ENCODE data around the gene ACOT6.
"Not testable (repeated sequence)": the region's sequence is repeated elsewhere in the genome, so short reads cannot be mapped to it uniquely, and the experiment has no call there.

The ACOT6 gene

GRCh38 chr14:73640796-73641365 lies 28.6 kb downstream of the ACOT6 start:
- H3K27me3 ChIP-seq (ENCODE audit: insufficient read depth, poor library complexity, severe bottlenecking), result no peaks in the 10 kb centered on the region
- H3K4me1 ChIP-seq (ENCODE audit: insufficient read depth, poor library complexity, severe bottlenecking), result peaks cover 8% of the 10 kb centered on the region
- H3K4me3 ChIP-seq (ENCODE audit: severe bottlenecking), result no peak overlapping the region
- no peaks in the 10 kb centered on the region for H3K36me3 ChIP-seq (ENCODE audit: low read depth)
- H3K27ac ChIP-seq (ENCODE audit: poor library complexity, severe bottlenecking), result no peak overlapping the region
- TF ChIP-seq, protein P1, sequence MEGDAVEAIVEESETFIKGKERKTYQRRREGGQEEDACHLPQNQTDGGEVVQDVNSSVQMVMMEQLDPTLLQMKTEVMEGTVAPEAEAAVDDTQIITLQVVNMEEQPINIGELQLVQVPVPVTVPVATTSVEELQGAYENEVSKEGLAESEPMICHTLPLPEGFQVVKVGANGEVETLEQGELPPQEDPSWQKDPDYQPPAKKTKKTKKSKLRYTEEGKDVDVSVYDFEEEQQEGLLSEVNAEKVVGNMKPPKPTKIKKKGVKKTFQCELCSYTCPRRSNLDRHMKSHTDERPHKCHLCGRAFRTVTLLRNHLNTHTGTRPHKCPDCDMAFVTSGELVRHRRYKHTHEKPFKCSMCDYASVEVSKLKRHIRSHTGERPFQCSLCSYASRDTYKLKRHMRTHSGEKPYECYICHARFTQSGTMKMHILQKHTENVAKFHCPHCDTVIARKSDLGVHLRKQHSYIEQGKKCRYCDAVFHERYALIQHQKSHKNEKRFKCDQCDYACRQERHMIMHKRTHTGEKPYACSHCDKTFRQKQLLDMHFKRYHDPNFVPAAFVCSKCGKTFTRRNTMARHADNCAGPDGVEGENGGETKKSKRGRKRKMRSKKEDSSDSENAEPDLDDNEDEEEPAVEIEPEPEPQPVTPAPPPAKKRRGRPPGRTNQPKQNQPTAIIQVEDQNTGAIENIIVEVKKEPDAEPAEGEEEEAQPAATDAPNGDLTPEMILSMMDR (IDR thresholded peaks at IDR 0.05; ENCODE audit: poor library complexity, severe bottlenecking), result no peak
- no peak for DNase-seq (ENCODE audit: low spot score)
- no peaks in the 10 kb centered on the region for H3K9me3 ChIP-seq (ENCODE audit: severe bottlenecking)
- ATAC-seq (ENCODE audit: low read depth), result no peak

- Histone ChIP-seq H3K4me3 (ENCODE audit: severe bottlenecking) (peak within 1 kb of the TSS; percentile 55), H3K9me3 (ENCODE audit: severe bottlenecking) (no peaks in the 10 kb centered on the region), H3K27ac (ENCODE audit: poor library complexity, severe bottlenecking) (peak within 1 kb of the TSS; percentile 59), H3K36me3 (ENCODE audit: low read depth) (no peaks in the 10 kb centered on the region), H3K27me3 (ENCODE audit: insufficient read depth, poor library complexity, severe bottlenecking) (no peaks in the 10 kb centered on the region), H3K4me1 (ENCODE audit: insufficient read depth, poor library complexity, severe bottlenecking) (peaks cover 4% of the 10 kb centered on the region)
- peak; percentile 94 for DNase-seq (ENCODE audit: low spot score)
- TF ChIP-seq, protein P1 (IDR thresholded peaks at IDR 0.05; ENCODE audit: poor library complexity, severe bottlenecking), result no peak
- peak; percentile 98 for ATAC-seq (ENCODE audit: low read depth)
Measured at GRCh38 chr14:73644531-73645247, 32.4 kb downstream of the ACOT6 start, which contains the start of gene DNAL1. Gene DNAL1 (plus strand): TSS chr14:73644986. CDS start chr14:73645040, 54 bp downstream.

DNA sequence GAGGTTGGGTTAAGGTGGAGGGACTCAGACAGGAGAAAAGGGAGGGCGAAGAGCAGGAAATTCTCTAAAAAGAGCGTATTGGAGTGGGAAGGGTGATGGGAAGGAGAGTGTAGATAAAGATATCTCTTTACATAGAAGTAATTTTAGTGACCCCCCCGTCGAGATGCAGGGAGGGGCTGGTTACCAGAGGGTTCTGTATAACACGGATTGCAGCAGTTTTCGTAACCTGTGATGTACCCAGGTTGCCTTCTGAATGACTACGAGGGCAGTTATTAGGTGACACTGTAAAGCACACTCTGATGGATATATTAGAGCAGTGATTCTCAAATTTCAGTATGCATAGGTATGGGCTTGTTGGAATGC lies 32.9 kb downstream of the ACOT6 start:
- DNase-seq (ENCODE audit: low spot score), result no peak
- H3K36me3 ChIP-seq (ENCODE audit: low read depth), result no peaks in the 10 kb centered on the region; the same call in 1 of the 2 replicates
- peak overlapping the region; percentile 55 for H3K4me3 ChIP-seq (ENCODE audit: severe bottlenecking)
- ATAC-seq (ENCODE audit: low read depth), result 0 out of 3 replicates have a peak, but pooled peaks have one; percentile 10
- H3K27me3 ChIP-seq (ENCODE audit: insufficient read depth, poor library complexity, severe bottlenecking), result no peaks in the 10 kb centered on the region
- H3K9me3 ChIP-seq (ENCODE audit: severe bottlenecking), result no peaks in the 10 kb centered on the region
- H3K4me1 ChIP-seq (ENCODE audit: insufficient read depth, poor library complexity, severe bottlenecking), result no peaks in the 10 kb centered on the region
- peak overlapping the region; percentile 59 for H3K27ac ChIP-seq (ENCODE audit: poor library complexity, severe bottlenecking)
- TF ChIP-seq, protein P1 (IDR thresholded peaks at IDR 0.05; ENCODE audit: poor library complexity, severe bottlenecking), result no peak

DNA sequence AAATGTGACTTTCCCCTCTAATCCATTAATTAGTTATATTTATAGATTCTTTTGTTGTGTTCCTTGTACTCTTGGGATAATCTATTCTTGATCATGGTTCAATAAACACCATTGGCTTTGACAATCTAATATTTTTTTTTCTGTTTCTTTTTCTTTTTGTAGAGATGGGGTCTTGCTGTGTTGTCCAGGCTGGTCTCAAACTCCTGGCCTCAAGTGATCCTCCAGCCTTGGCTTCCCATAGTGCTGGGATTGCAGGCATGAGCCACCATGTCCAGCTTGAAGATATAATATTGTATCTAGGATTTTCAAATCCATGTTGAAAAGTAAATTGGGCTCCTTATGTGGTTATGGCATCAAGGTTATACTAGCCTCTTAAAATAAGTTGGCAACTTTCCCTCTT lies 38.7 kb downstream of the ACOT6 start:
- H3K4me3 ChIP-seq (ENCODE audit: severe bottlenecking), result no peak overlapping the region
- no peak overlapping the region for H3K27ac ChIP-seq (ENCODE audit: poor library complexity, severe bottlenecking)
- no peaks in the 10 kb centered on the region for H3K27me3 ChIP-seq (ENCODE audit: insufficient read depth, poor library complexity, severe bottlenecking)
- ATAC-seq (ENCODE audit: low read depth) (no peak), DNase-seq (ENCODE audit: low spot score) (no peak)
- H3K36me3 ChIP-seq (ENCODE audit: low read depth), result peaks cover 19% of the 10 kb centered on the region
- TF ChIP-seq, protein P1 (IDR thresholded peaks at IDR 0.05; ENCODE audit: poor library complexity, severe bottlenecking), result no peak
- no peaks in the 10 kb centered on the region for H3K4me1 ChIP-seq (ENCODE audit: insufficient read depth, poor library complexity, severe bottlenecking)
- H3K9me3 ChIP-seq (ENCODE audit: severe bottlenecking), result no peaks in the 10 kb centered on the region

GRCh38 chr14:73655851-73656250 lies 43.5 kb downstream of the ACOT6 start:
- H3K4me3 ChIP-seq (ENCODE audit: severe bottlenecking), result no peak overlapping the region
- no peaks in the 10 kb centered on the region for H3K27me3 ChIP-seq (ENCODE audit: insufficient read depth, poor library complexity, severe bottlenecking)
- TF ChIP-seq, protein P1 (IDR thresholded peaks at IDR 0.05; ENCODE audit: poor library complexity, severe bottlenecking), result no peak
- H3K27ac ChIP-seq (ENCODE audit: poor library complexity, severe bottlenecking), result no peak overlapping the region
- ATAC-seq (ENCODE audit: low read depth), result no peak
- H3K9me3 ChIP-seq (ENCODE audit: severe bottlenecking), result no peaks in the 10 kb centered on the region
- no peak for DNase-seq (ENCODE audit: low spot score)
- no peaks in the 10 kb centered on the region for H3K4me1 ChIP-seq (ENCODE audit: insufficient read depth, poor library complexity, severe bottlenecking)
- H3K36me3 ChIP-seq (ENCODE audit: low read depth), result peaks cover 38% of the 10 kb centered on the region

DNA sequence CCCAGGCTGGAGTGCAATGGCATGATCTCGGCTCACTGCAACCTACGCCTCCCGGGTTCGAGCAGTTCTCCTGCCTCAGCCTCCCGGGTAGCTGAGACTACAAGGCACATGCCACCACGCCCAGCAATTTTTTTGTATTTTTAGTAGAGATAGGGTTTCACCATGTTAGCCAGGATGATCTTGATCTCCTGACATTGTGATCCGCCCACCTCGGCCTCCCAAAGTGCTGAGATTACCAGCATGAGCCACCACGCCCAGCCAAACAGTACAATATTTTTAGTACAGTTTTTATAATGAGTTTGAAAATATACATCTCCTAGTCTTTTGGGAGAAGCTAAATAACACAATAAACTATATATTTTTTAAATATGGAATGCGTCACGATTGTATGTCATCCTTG lies 46.9 kb downstream of the ACOT6 start:
- not testable (repeated sequence) for DNase-seq (ENCODE audit: low spot score); ATAC-seq (ENCODE audit: low read depth)

More for the DNA sequence above, 46.9 kb downstream of the ACOT6 start:
- not testable (repeated sequence) for H3K27ac ChIP-seq (ENCODE audit: poor library complexity, severe bottlenecking); H3K9me3 ChIP-seq (ENCODE audit: severe bottlenecking); H3K27me3 ChIP-seq (ENCODE audit: insufficient read depth, poor library complexity, severe bottlenecking); H3K4me3 ChIP-seq (ENCODE audit: severe bottlenecking)
- H3K36me3 ChIP-seq (ENCODE audit: low read depth), result peaks cover 29% of the 10 kb centered on the region
- peaks cover 11% of the 10 kb centered on the region for H3K4me1 ChIP-seq (ENCODE audit: insufficient read depth, poor library complexity, severe bottlenecking)

Data from RWPE2 (cell line).